ENCODE results near the gene TMEM131.

DNA sequence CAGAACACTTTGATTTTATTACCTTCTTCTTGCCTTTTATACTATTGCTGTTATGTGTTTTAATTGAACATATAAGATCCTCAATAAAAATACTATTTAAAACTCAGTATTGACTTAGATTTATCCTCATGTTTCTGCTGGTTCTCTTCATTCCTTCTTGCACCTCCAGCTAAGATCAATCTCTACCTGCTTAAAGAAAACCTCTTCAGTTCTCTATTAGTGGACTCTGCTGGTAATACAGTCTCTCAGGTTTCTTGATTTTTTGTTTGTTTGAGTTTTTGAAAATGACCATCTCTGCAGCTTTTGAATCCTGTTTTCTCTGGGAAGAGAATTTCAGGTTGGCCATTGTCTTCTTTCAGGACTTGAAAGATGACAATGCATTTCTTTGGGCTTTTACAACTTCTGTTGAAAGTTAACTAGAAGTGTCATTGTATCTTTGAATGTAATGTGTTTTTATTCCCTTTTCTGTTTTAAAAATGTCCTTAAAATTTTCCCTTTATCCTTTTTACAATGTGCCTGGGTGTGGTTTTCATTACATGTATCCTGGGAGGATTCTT, 29.8 kb upstream of the TMEM131 start:
- no peak for TF ChIP-seq POLR2A (IDR thresholded peaks at IDR 0.05)
- no peak for TF ChIP-seq EP300 (IDR thresholded peaks at IDR 0.05)
- TF ChIP-seq CTCF (IDR thresholded peaks at IDR 0.05): no peak
